Transverse colon (tissue), 4 donors: Measurements from ENCODE around the gene PRKCZ.

Source experiments
- CTCF ChIP-seq, 5 experiments: fragments of 200-600 bp in 3 of 5; fragments of 450-650 bp in 2 of 5; sonication (generic) in 3 of 5; IDR thresholded peaks; 1 replicate in 2 of 5; 2 replicates in 3 of 5; pipeline ENCODE4 v1.5.1; 2016 to 2017; ENCODE audit warnings: antibody characterized with exemption in 5 of 5, inconsistent platforms in 3 of 5, mild to moderate bottlenecking in 2 of 5, moderate library complexity in 1 of 5
- EP300 ChIP-seq: sonication (generic); formaldehyde crosslinking; IDR thresholded peaks from one replicate; pipeline ENCODE4 v1.6.1; 2017; ENCODE audit warnings: antibody characterized with exemption, low read depth
- POLR2A ChIP-seq: fragments of 450-650 bp; IDR thresholded peaks from one replicate; pipeline ENCODE4 v1.6.1; 2016; ENCODE audit warnings: antibody characterized with exemption, mild to moderate bottlenecking, moderate library complexity
- POLR2AphosphoS5 ChIP-seq, 3 donors: sonication (generic); formaldehyde crosslinking; IDR thresholded peaks; one replicate each; pipeline ENCODE4 v1.6.1; 2016; ENCODE audit warnings: antibody characterized with exemption in 3 of 3

- TF ChIP-seq CTCF (IDR thresholded peaks at IDR 0.05) (no peak), POLR2AphosphoS5 (IDR thresholded peaks at IDR 0.05) (no peak), EP300 (no peak), POLR2A (no peak)
These were observed 162.0 kb downstream of the PRKCZ start for GRCh38 chr1:2212274-2212531.
